HCT116 (cell line): ENCODE measurements around the gene MYO7B. TPM values are rescaled to one million over a fixed set of nuclear protein-coding genes. Genes with fewer than 3 reads are reported as not detected.

Source experiments
- ATAC-seq: fragments of 200-7000 bp; cut with Tn5 transposase; 2 replicates; pipeline ENCODE4 v1.9.1; 2020; ENCODE audit warnings: mild to moderate bottlenecking, moderate library complexity
- BruUV-seq: library from RNA; stranded (reverse); fragments of 400-500 nt; replicated peaks from 2 replicates; lab custom pipeline; 2021; lab: Mats Ljungman, UMichigan
- CTCF ChIA-PET: fragments of 300-600 bp; sonication (Branson Sonifier 250); formaldehyde crosslinking; loops from one replicate; lab custom pipeline; 2021; ENCODE audit warnings: antibody characterized with exemption; lab: Charles Lee
- POLR2A ChIA-PET: fragments of 300-600, 350-600 bp; sonication (Branson Sonifier 250); formaldehyde crosslinking; loops from one replicate; lab custom pipeline; 2021; ENCODE audit warnings: antibody characterized with exemption; lab: Charles Lee
- RAD21 ChIA-PET, 2 experiments: fragments of 300-600 bp; sonication (Branson Sonifier 250); formaldehyde crosslinking; loops; one replicate each; lab custom pipeline; 2023; ENCODE audit warnings: low total read pairs in 2 of 2; ENCODE audit not compliant: uncharacterized antibody in 2 of 2, unreplicated experiment in 2 of 2, low non-redundant PET in 1 of 2; lab: Charles Lee
- DNase-seq: peaks from one replicate; pipeline ENCODE4 v3.0.0-alpha.2; 2010; ENCODE audit warnings: low read depth, low spot score
- H2AFZ ChIP-seq: fragments of 200-600 bp; shearing (Covaris generic), sonication (generic); 2 replicates; pipeline ENCODE4 v1.6.1; 2017; ENCODE audit warnings: low read depth, mixed run types, mixed read lengths, antibody characterized with exemption, low read length; ENCODE audit not compliant: poor library complexity, severe bottlenecking
- H3K27ac ChIP-seq: 2 replicates; pipeline ENCODE4 v1.5.1; 2012; ENCODE audit warnings: low read depth, low read length
- H3K27me3 ChIP-seq: fragments of 200-600 bp; sonication (generic); 2 replicates; pipeline ENCODE4 v1.6.1; 2016; ENCODE audit warnings: mixed run types, low read length, mixed read lengths; ENCODE audit not compliant: insufficient read depth
- H3K36me3 ChIP-seq, 2 experiments: fragments of 200-500 bp in 1 of 2; fragments of 200-600 bp in 1 of 2; sonication (Bioruptor generic) in 1 of 2; sonication (generic) in 1 of 2; 2 replicates each; pipeline versions ENCODE4 v1.5.1 to v1.6.1; 2014 to 2016; ENCODE audit warnings: low read length in 2 of 2, inconsistent platforms in 1 of 2, mixed read lengths in 1 of 2, mixed run types in 1 of 2; ENCODE audit not compliant: insufficient read depth in 2 of 2, control insufficient read depth in 1 of 2
- H3K4me1 ChIP-seq, 2 experiments: fragments of 200-600 bp in 1 of 2; sonication (generic) in 1 of 2; 2 replicates each; pipeline versions ENCODE4 v1.5.1 to v1.6.1; 2012 to 2017; ENCODE audit warnings: low read length in 2 of 2, inconsistent platforms in 1 of 2, mild to moderate bottlenecking in 1 of 2, mixed read lengths in 1 of 2, mixed run types in 1 of 2, moderate library complexity in 1 of 2; ENCODE audit not compliant: insufficient read depth in 2 of 2, control insufficient read depth in 1 of 2
- H3K4me2 ChIP-seq: fragments of 200-600 bp; sonication (generic); 2 replicates; pipeline ENCODE4 v1.6.1; 2017; ENCODE audit warnings: mixed run types, low read length, mixed read lengths
- H3K4me3 ChIP-seq, 2 experiments: fragments of 200-600 bp in 1 of 2; sonication (generic) in 1 of 2; replicated peaks in 1 of 2; 2 replicates each; pipeline ENCODE4 v1.5.1; 2011 to 2016; ENCODE audit warnings: low read length in 2 of 2, control low read depth in 1 of 2, low read depth in 1 of 2, mild to moderate bottlenecking in 1 of 2, mixed read lengths in 1 of 2, mixed run types in 1 of 2
- H3K79me2 ChIP-seq: fragments of 200-600 bp; sonication (generic); 2 replicates; pipeline ENCODE4 v1.6.1; 2017; ENCODE audit warnings: mild to moderate bottlenecking, mixed run types, low read length, moderate library complexity, mixed read lengths; ENCODE audit not compliant: insufficient read depth
- H3K9ac ChIP-seq: fragments of 200-600 bp; sonication (generic); 2 replicates; pipeline ENCODE4 v1.6.1; 2016; ENCODE audit warnings: low read length, mixed read lengths
- H3K9me2 ChIP-seq: fragments of 200-600 bp; sonication (generic), shearing (Covaris generic); 2 replicates; pipeline ENCODE4 v1.6.1; 2017; ENCODE audit warnings: mixed run types, mild to moderate bottlenecking, moderate library complexity; ENCODE audit not compliant: insufficient read depth
- H3K9me3 ChIP-seq, 2 experiments: fragments of 200-500 bp in 1 of 2; fragments of 200-600 bp in 1 of 2; sonication (Bioruptor generic) in 1 of 2; sonication (generic) in 1 of 2; 2 replicates each; pipeline ENCODE4 v1.6.1; 2014 to 2017; ENCODE audit warnings: low read length in 2 of 2, mixed read lengths in 2 of 2, inconsistent platforms in 1 of 2, low read depth in 1 of 2, mild to moderate bottlenecking in 1 of 2, mixed run types in 1 of 2, moderate library complexity in 1 of 2; ENCODE audit not compliant: control insufficient read depth in 1 of 2, insufficient read depth in 1 of 2
- H4K20me1 ChIP-seq: fragments of 200-600 bp; sonication (generic), shearing (Covaris generic); 2 replicates; pipeline ENCODE4 v1.6.1; 2017; ENCODE audit warnings: mixed run types, mild to moderate bottlenecking, moderate library complexity; ENCODE audit not compliant: insufficient read depth
- ATF3 ChIP-seq: IDR thresholded peaks from 2 replicates; pipeline ENCODE4 v1.6.1; 2012
- ELF1 ChIP-seq: IDR thresholded peaks from 2 replicates; pipeline ENCODE4 v1.6.1; 2012; ENCODE audit warnings: low read depth, borderline replicate concordance
- EZH2 ChIP-seq: fragments of 200-600 bp; sonication (generic); IDR thresholded peaks from 2 replicates; pipeline ENCODE4 v1.6.1; 2017; ENCODE audit warnings: antibody characterized with exemption, mixed run types
- EZH2phosphoT487 ChIP-seq: fragments of 200-600 bp; IDR thresholded peaks from 2 replicates; pipeline ENCODE4 v1.6.1; 2018; ENCODE audit warnings: antibody characterized with exemption, borderline replicate concordance
- FOSL1 ChIP-seq: IDR thresholded peaks from 2 replicates; pipeline ENCODE4 v1.6.1; 2012; ENCODE audit warnings: low read depth
- POLR2A ChIP-seq: IDR thresholded peaks from 2 replicates; pipeline ENCODE4 v1.7.0; 2011; ENCODE audit warnings: borderline replicate concordance; ENCODE audit not compliant: insufficient read depth, insufficient read length; ENCODE audit errors: extremely low read depth
- RAD21 ChIP-seq: IDR thresholded peaks from 2 replicates; pipeline ENCODE4 v1.6.1; 2012; ENCODE audit warnings: low read depth, mild to moderate bottlenecking
- SIN3A ChIP-seq: IDR thresholded peaks from 2 replicates; pipeline ENCODE4 v1.6.1; 2012; ENCODE audit warnings: low read depth
- SP1 ChIP-seq: IDR thresholded peaks from 2 replicates; pipeline ENCODE4 v1.6.1; 2012; ENCODE audit warnings: low read depth
- TCF7L2 ChIP-seq: IDR thresholded peaks from 2 replicates; pipeline ENCODE4 v1.7.0; 2011; ENCODE audit warnings: borderline replicate concordance, inconsistent platforms; ENCODE audit not compliant: insufficient read depth, insufficient read length; ENCODE audit errors: extremely low read depth
- ZBTB33 ChIP-seq: IDR thresholded peaks from 2 replicates; pipeline ENCODE4 v1.6.1; 2011; ENCODE audit warnings: mild to moderate bottlenecking, low read length, moderate library complexity; ENCODE audit not compliant: insufficient replicate concordance; ENCODE audit errors: extremely low read depth
- ZNF274 ChIP-seq: fragments of 200-500 bp; sonication (Bioruptor generic); IDR thresholded peaks from 2 replicates; pipeline ENCODE4 v1.6.1; 2014; ENCODE audit warnings: mild to moderate bottlenecking, low read depth, low read length, inconsistent platforms
- intact Hi-C: fragments of 100-400 bp; cut with micrococcal nuclease; formaldehyde crosslinking; loops from 2 replicates; pipeline ENCODE4 v1.10.0; 2022
- total RNA-seq: library from RNA; stranded (reverse); gene quantifications from one replicate; pipeline ENCODE4 v1.2.1, GENCODE V29; 2021; ENCODE audit not compliant: unreplicated experiment

The MYO7B gene
- total RNA-seq, 1 experiment from 2014 or later = 0.07 TPM

- Histone ChIP-seq H3K4me2 (no peak overlapping the region), H3K9ac (no peak overlapping the region), H3K27ac (no peak overlapping the region), H3K4me3 (no peak overlapping the region), H3K9me3 (no peaks in the 10 kb centered on the region), H3K36me3 (no peaks in the 10 kb centered on the region), H2AFZ (no peak overlapping the region), H3K27me3 (peaks cover 7% of the 10 kb centered on the region; the same call in 1 of the 2 replicates), H4K20me1 (no peaks in the 10 kb centered on the region), H3K79me2 (no peaks in the 10 kb centered on the region), H3K9me2 (no peaks in the 10 kb centered on the region), H3K4me1 (peaks cover 0 to 8% of the 10 kb centered on the region in 2 experiments; a peak in 2 of 4 replicates)
- no TSS peak for BruUV-seq
- ChIA-PET CTCF (no interaction called here), RAD21 (no interaction called here), POLR2A (no interaction called here)
- no peak for ATAC-seq
- intact Hi-C loops = loop anchor here (10.0 kb wide), 1 partner anchor 485 kb away; no protein-coding TSS in a partner anchor
- TF ChIP-seq SP1 (no peak), FOSL1 (no peak), POLR2A (no peak)
- DNase-seq = no peak
Observed at GRCh38 chr2:127679680-127680361, 144.3 kb downstream of the MYO7B start.

GRCh38 chr2:127680706-127681287, 145.3 kb downstream of the MYO7B start:
- BruUV-seq = no TSS peak
- Histone ChIP-seq H4K20me1 (no peaks in the 10 kb centered on the region), H3K4me1 (peaks cover 0 to 3% of the 10 kb centered on the region in 2 experiments; a peak in 2 of 4 replicates), H3K27ac (no peak overlapping the region), H2AFZ (no peak overlapping the region), H3K27me3 (peaks cover 3% of the 10 kb centered on the region; the same call in 1 of the 2 replicates), H3K4me3 (no peak overlapping the region), H3K9me2 (no peaks in the 10 kb centered on the region), H3K4me2 (no peak overlapping the region), H3K9me3 (no peaks in the 10 kb centered on the region), H3K79me2 (no peaks in the 10 kb centered on the region), H3K36me3 (no peaks in the 10 kb centered on the region), H3K9ac (no peak overlapping the region)
- CTCF ChIA-PET = no interaction called here
- RAD21 ChIA-PET = no interaction called here
- POLR2A ChIA-PET = no interaction called here
- TF ChIP-seq EZH2 = no peak
- TF ChIP-seq RAD21 = no peak
- no peak for TF ChIP-seq SIN3A
- TF ChIP-seq EZH2phosphoT487 = no peak
- no peak for TF ChIP-seq ELF1
- TF ChIP-seq ZNF274 = no peak
- no peak for TF ChIP-seq ATF3
- TF ChIP-seq TCF7L2 = no peak
- no peak for TF ChIP-seq ZBTB33
- TF ChIP-seq FOSL1 = no peak
- no peak for DNase-seq
- no peak for ATAC-seq
- intact Hi-C loops = no loop called here
